ENCODE results near the gene SH3GL2. TPM values are rescaled to one million over a fixed set of nuclear protein-coding genes. Genes with fewer than 3 reads are reported as not detected.

Gene SH3GL2
- total and polyA plus RNA-seq, 2 donors (not counting 1 experiment from before 2014, with no cell fraction given) = not detected

DNA sequence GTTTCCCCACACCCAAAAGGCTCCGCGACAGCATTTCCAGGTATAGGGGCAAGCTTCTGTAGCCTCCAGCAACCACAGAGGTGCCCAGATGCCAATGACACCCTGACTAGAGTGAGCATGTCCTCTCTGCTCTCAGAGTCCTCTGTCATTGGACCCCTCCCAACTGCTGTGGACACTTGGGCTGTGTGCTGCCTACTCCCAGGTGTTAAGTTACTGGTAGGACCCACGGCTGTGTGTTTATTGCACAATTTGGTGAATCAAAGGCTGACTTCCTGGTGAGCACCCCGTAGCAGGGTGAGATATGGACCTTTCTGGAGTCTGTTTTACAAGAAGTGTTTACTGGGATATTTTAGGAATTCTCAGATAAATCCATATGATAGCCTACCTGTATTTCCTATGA, 36.0 kb downstream of the SH3GL2 start:
- intact Hi-C loops (cut with micrococcal nuclease) = no loop called here
- Histone ChIP-seq H3K27ac (ENCODE audit: low read length in 2 of 2) (no peak overlapping the region), H3K9me3 (ENCODE audit: control extremely low read depth in 1 of 3, control insufficient read depth in 2 of 3, insufficient read depth in 1 of 3, low read length in 2 of 3) (no peaks in the 10 kb centered on the region), H2AFZ (ENCODE audit: insufficient read depth, low read depth, low read length, poor library complexity, severe bottlenecking) (no peak overlapping the region), H4K20me1 (ENCODE audit: control insufficient read depth, insufficient read depth, low read length, poor library complexity, severe bottlenecking) (no peaks in the 10 kb centered on the region), H3K9ac (ENCODE audit: low read length) (no peak overlapping the region), H3K27me3 (replicated peaks in 1 of 4; ENCODE audit: control extremely low read depth in 1 of 4, control insufficient read depth in 3 of 4, insufficient read depth in 4 of 4, low read length in 3 of 4) (no peaks in the 10 kb centered on the region), H3K36me3 (replicated peaks in 1 of 2; ENCODE audit: control extremely low read depth in 1 of 2, control insufficient read depth in 1 of 2, extremely low read depth in 1 of 2, insufficient read depth in 2 of 2, low read length in 1 of 2) (no peaks in the 10 kb centered on the region), H3K4me1 (ENCODE audit: control insufficient read depth in 2 of 2, insufficient read depth in 2 of 2, low read length in 2 of 2) (no peaks in the 10 kb centered on the region), H3K4me2 (replicated peaks; ENCODE audit: low read depth, low read length, poor library complexity, severe bottlenecking) (no peak overlapping the region), H3K79me2 (ENCODE audit: control insufficient read depth, insufficient read depth, low read length) (no peaks in the 10 kb centered on the region), H3K4me3 (ENCODE audit: control extremely low read depth in 1 of 5, extremely low read depth in 1 of 5, insufficient read depth in 1 of 5, low read depth in 2 of 5, low read length in 4 of 5) (no peak overlapping the region)
- no peak for ATAC-seq (ENCODE audit: low read depth)
- POLR2A ChIA-PET = no interaction called here
- WGBS (ENCODE audit: insufficient coverage) = 61% methylated on average over 4 of the region's 4 CpGs
- CTCF ChIA-PET = no interaction called here
- Mint-ChIP-seq H3K27ac (no peak overlapping the region), H3K4me1 (no peaks in the 10 kb centered on the region), H3K9me3 (ENCODE audit: insufficient read depth) (no peaks in the 10 kb centered on the region), H3K4me3 (no peak overlapping the region), H3K27me3 (no peaks in the 10 kb centered on the region)
- DNase-seq = no peak
- TF ChIP-seq, protein P1, sequence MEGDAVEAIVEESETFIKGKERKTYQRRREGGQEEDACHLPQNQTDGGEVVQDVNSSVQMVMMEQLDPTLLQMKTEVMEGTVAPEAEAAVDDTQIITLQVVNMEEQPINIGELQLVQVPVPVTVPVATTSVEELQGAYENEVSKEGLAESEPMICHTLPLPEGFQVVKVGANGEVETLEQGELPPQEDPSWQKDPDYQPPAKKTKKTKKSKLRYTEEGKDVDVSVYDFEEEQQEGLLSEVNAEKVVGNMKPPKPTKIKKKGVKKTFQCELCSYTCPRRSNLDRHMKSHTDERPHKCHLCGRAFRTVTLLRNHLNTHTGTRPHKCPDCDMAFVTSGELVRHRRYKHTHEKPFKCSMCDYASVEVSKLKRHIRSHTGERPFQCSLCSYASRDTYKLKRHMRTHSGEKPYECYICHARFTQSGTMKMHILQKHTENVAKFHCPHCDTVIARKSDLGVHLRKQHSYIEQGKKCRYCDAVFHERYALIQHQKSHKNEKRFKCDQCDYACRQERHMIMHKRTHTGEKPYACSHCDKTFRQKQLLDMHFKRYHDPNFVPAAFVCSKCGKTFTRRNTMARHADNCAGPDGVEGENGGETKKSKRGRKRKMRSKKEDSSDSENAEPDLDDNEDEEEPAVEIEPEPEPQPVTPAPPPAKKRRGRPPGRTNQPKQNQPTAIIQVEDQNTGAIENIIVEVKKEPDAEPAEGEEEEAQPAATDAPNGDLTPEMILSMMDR (IDR thresholded peaks at IDR 0.05) = no peak
- TF ChIP-seq EZH2 (IDR thresholded peaks at IDR 0.05; ENCODE audit: borderline replicate concordance, insufficient read depth, low read depth, low read length, poor library complexity, severe bottlenecking) = no peak

DNA sequence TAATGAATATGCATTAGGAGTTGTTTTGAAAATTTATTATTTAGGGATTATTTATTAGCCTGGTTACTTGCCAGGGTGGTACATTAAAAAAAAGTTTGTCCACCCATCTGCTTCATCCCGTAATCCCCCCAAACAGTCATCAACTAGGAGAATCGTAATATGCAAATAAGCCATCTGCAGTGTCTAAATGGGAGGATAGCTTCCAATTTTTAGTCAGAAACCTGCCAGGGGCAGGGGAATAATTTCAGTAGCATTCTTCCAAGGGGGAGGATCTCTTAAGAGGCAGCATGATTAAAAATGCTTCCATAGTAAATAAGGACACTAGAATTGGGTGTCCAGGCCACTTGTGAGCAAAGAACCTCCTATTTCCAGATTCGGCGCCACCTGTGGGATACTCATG, 43.3 kb downstream of the SH3GL2 start:
- ChIA-PET CTCF (no interaction called here), POLR2A (no interaction called here)
- H3K27ac ChIP-seq (ENCODE audit: low read length in 2 of 2) = no peak overlapping the region
- no peak overlapping the region for H3K4me3 ChIP-seq (ENCODE audit: control extremely low read depth in 1 of 5, extremely low read depth in 1 of 5, insufficient read depth in 1 of 5, low read depth in 2 of 5, low read length in 4 of 5)
- H2AFZ ChIP-seq (ENCODE audit: insufficient read depth, low read depth, low read length, poor library complexity, severe bottlenecking) = no peak overlapping the region
- H3K27ac Mint-ChIP-seq = no peak overlapping the region
- H4K20me1 ChIP-seq (ENCODE audit: control insufficient read depth, insufficient read depth, low read length, poor library complexity, severe bottlenecking) = no peaks in the 10 kb centered on the region
- intact Hi-C loops (cut with micrococcal nuclease) = no loop called here
- no peaks in the 10 kb centered on the region for H3K79me2 ChIP-seq (ENCODE audit: control insufficient read depth, insufficient read depth, low read length)
- TF ChIP-seq EZH2 (IDR thresholded peaks at IDR 0.05; ENCODE audit: borderline replicate concordance, insufficient read depth, low read depth, low read length, poor library complexity, severe bottlenecking) = no peak
- TF ChIP-seq, protein P1 (IDR thresholded peaks at IDR 0.05) = no peak
- no CpG with 5 or more reads among the region's 4 CpGs for WGBS (ENCODE audit: insufficient coverage)
- H3K9ac ChIP-seq (ENCODE audit: low read length) = no peak overlapping the region
- no peaks in the 10 kb centered on the region for H3K9me3 ChIP-seq (ENCODE audit: control extremely low read depth in 1 of 3, control insufficient read depth in 2 of 3, insufficient read depth in 1 of 3, low read length in 2 of 3)
- H3K27me3 Mint-ChIP-seq = no peaks in the 10 kb centered on the region
- H3K4me2 ChIP-seq (replicated peaks; ENCODE audit: low read depth, low read length, poor library complexity, severe bottlenecking) = no peak overlapping the region
- no peaks in the 10 kb centered on the region for H3K36me3 ChIP-seq (replicated peaks in 1 of 2; ENCODE audit: control extremely low read depth in 1 of 2, control insufficient read depth in 1 of 2, extremely low read depth in 1 of 2, insufficient read depth in 2 of 2, low read length in 1 of 2)
- no peaks in the 10 kb centered on the region for H3K27me3 ChIP-seq (replicated peaks in 1 of 4; ENCODE audit: control extremely low read depth in 1 of 4, control insufficient read depth in 3 of 4, insufficient read depth in 4 of 4, low read length in 3 of 4)
- H3K4me3 Mint-ChIP-seq = no peak overlapping the region
- no peak for DNase-seq
- H3K4me1 ChIP-seq (ENCODE audit: control insufficient read depth in 2 of 2, insufficient read depth in 2 of 2, low read length in 2 of 2) = no peaks in the 10 kb centered on the region
- H3K4me1 Mint-ChIP-seq = no peaks in the 10 kb centered on the region
- H3K9me3 Mint-ChIP-seq (ENCODE audit: insufficient read depth) = peaks cover 4% of the 10 kb centered on the region
- no peak for ATAC-seq (ENCODE audit: low read depth)
